GM12878 (cell line): ENCODE data around the gene PRCD. TPM values are rescaled to one million over a fixed set of nuclear protein-coding genes. Genes with fewer than 3 reads are reported as not detected.

Experiments used
- ATAC-seq: fragments of 200-7000 bp; cut with Tn5 transposase; 3 replicates; pipeline ENCODE4 v1.9.1; 2020; ENCODE audit warnings: mild to moderate bottlenecking, moderate library complexity
- BruUV-seq: library from RNA; stranded (reverse); fragments of 400-500 nt; replicated peaks from 2 replicates; lab custom pipeline; 2021; lab: Mats Ljungman, UMichigan
- CTCF ChIA-PET: fragments of 300-600 bp; sonication (Branson Sonifier 250); formaldehyde crosslinking; extraction: SDS; loops from one replicate; lab custom pipeline; 2021; ENCODE audit warnings: inconsistent platforms; lab: Yijun Ruan, JAX
- POLR2A ChIA-PET: fragments of 350-600 bp; formaldehyde crosslinking; extraction: SDS; loops from one replicate; lab custom pipeline; 2021; ENCODE audit warnings: inconsistent platforms; lab: Charles Lee
- RAD21 ChIA-PET: fragments of 300-600 bp; sonication (Branson Sonifier 250); formaldehyde crosslinking; loops from one replicate; lab custom pipeline; 2023; ENCODE audit warnings: antibody characterized with exemption; ENCODE audit not compliant: unreplicated experiment; lab: Charles Lee
- SMC1A ChIA-PET: fragments of 300-600 bp; sonication (Branson Sonifier 250); formaldehyde crosslinking; loops from one replicate; lab custom pipeline; 2023; ENCODE audit not compliant: unreplicated experiment, uncharacterized antibody; lab: Charles Lee
- DNase-seq: peaks from one replicate; pipeline ENCODE4 v3.0.0-alpha.2; 2011; ENCODE audit warnings: low read depth, low spot score
- FAIRE-seq: peaks from 3 replicates; lab custom pipeline; 2011; peaks lifted over from hg19 to GRCh38; lab: Jason Lieb, UNC
- H2AFZ ChIP-seq: 2 replicates; pipeline ENCODE4 v1.6.0; 2011; ENCODE audit warnings: low read depth, low read length, control low read depth; ENCODE audit not compliant: control insufficient read depth
- H3K27ac ChIP-seq: 2 replicates; pipeline ENCODE4 v1.5.1; 2011; ENCODE audit warnings: control low read depth; ENCODE audit not compliant: control insufficient read depth, insufficient read depth
- H3K27me3 ChIP-seq, 2 experiments: replicated peaks in 1 of 2; 2 replicates each; pipeline versions ENCODE4 v1.6.0 to v1.6.1; 2011; ENCODE audit warnings: low read length in 1 of 2; ENCODE audit not compliant: control insufficient read depth in 2 of 2, insufficient read depth in 2 of 2
- H3K36me3 ChIP-seq, 2 experiments: 2 replicates each; pipeline ENCODE4 v1.5.1; 2011; ENCODE audit warnings: low read length in 1 of 2; ENCODE audit not compliant: control insufficient read depth in 2 of 2, insufficient read depth in 2 of 2
- H3K4me1 ChIP-seq: 2 replicates; pipeline ENCODE4 v1.6.1; 2011; ENCODE audit warnings: mild to moderate bottlenecking, low read length, moderate library complexity, mixed read lengths; ENCODE audit not compliant: control insufficient read depth, insufficient read depth
- H3K4me2 ChIP-seq: 2 replicates; pipeline ENCODE4 v1.6.0; 2011; ENCODE audit warnings: control low read depth; ENCODE audit not compliant: control insufficient read depth, insufficient read depth
- H3K4me3 ChIP-seq: fragments of 200-600 bp; sonication (generic); 2 replicates; pipeline ENCODE4 v1.5.1; 2016
- H3K79me2 ChIP-seq: 2 replicates; pipeline ENCODE4 v1.6.0; 2011; ENCODE audit warnings: low read length; ENCODE audit not compliant: control insufficient read depth, insufficient read depth
- H3K9ac ChIP-seq: 2 replicates; pipeline ENCODE4 v1.8.0; 2011; ENCODE audit warnings: low read length, control low read depth, mixed read lengths; ENCODE audit not compliant: control insufficient read depth, insufficient read depth
- H3K9me3 ChIP-seq: replicated peaks from 3 replicates; pipeline ENCODE4 v1.5.1; 2011; ENCODE audit warnings: mild to moderate bottlenecking, low read length; ENCODE audit not compliant: control insufficient read depth, insufficient read depth
- H4K20me1 ChIP-seq: 2 replicates; pipeline ENCODE4 v1.6.0; 2011; ENCODE audit not compliant: control insufficient read depth, insufficient read depth
- ATF7 ChIP-seq: fragments of 450-650 bp; IDR thresholded peaks from 2 replicates; pipeline ENCODE4 v1.6.1; 2016; ENCODE audit warnings: low read depth, mild to moderate bottlenecking
- BCL11A ChIP-seq: IDR thresholded peaks from 2 replicates; pipeline ENCODE4 v1.6.1; 2011; ENCODE audit warnings: low read depth, low read length
- BHLHE40 ChIP-seq, 2 experiments: fragments of 450-650 bp in 1 of 2; IDR thresholded peaks; 2 replicates each; pipeline ENCODE4 v1.6.1; 2011 to 2017; ENCODE audit warnings: low read depth in 2 of 2, borderline replicate concordance in 1 of 2, improper control_type of control experiment in 1 of 2, low read length in 1 of 2, mild to moderate bottlenecking in 1 of 2
- CBFB ChIP-seq: IDR thresholded peaks from 2 replicates; pipeline ENCODE4 v1.6.1; 2016; ENCODE audit warnings: antibody characterized with exemption, low read depth
- MLLT1 ChIP-seq: fragments of 450-650 bp; IDR thresholded peaks from 2 replicates; pipeline ENCODE4 v1.6.1; 2016; ENCODE audit warnings: mild to moderate bottlenecking
- NR2F1 ChIP-seq: fragments of 450-650 bp; conservative IDR thresholded peaks from 2 replicates; pipeline ENCODE4 v1.6.1; 2017; ENCODE audit warnings: mild to moderate bottlenecking
- SIN3A ChIP-seq: IDR thresholded peaks from 2 replicates; pipeline ENCODE4 v1.6.1; 2012; ENCODE audit warnings: low read depth, low read length, improper control_type of control experiment
- SKIL ChIP-seq: fragments of 450-650 bp; IDR thresholded peaks from 2 replicates; pipeline ENCODE4 v1.6.1; 2017; ENCODE audit warnings: mild to moderate bottlenecking, low read depth, inconsistent platforms; ENCODE audit not compliant: poor library complexity, severe bottlenecking
- SMC3 ChIP-seq: IDR thresholded peaks from 2 replicates; pipeline ENCODE4 v1.6.1; 2011; ENCODE audit warnings: low read length, improper control_type of control experiment, borderline replicate concordance
- ZNF24 ChIP-seq: fragments of 450-650 bp; IDR thresholded peaks from 2 replicates; pipeline ENCODE4 v1.6.1; 2017; ENCODE audit warnings: antibody characterized with exemption, mild to moderate bottlenecking
- WGBS: methylation state at CpG from one replicate; pipeline ENCODE4 v1.1.6; 2016; ENCODE audit warnings: low lambda C conversion rate; ENCODE audit not compliant: insufficient replicate concordance, insufficient coverage; ENCODE audit errors: missing lambda C conversion rate; 5-methylcytosine and 5-hydroxymethylcytosine counted together
- in situ Hi-C: fragments of 300-500 bp; cut with MboI; formaldehyde crosslinking; loops from 9 replicates; pipeline ENCODE4 v1.14.3; 2018; ENCODE audit warnings: mixed read lengths
- intact Hi-C: fragments of 100-400 bp; cut with micrococcal nuclease; formaldehyde crosslinking; loops from one replicate; pipeline ENCODE4 v1.14.2; 2022; ENCODE audit not compliant: unreplicated experiment
- polyA plus RNA-seq, 11 experiments: library from polyadenylated mRNA; depleted of rRNA in 4 of 11; unstranded in 6 of 11; stranded (reverse) in 5 of 11; fragments of >200 nt; fragmentation: Nextera tagmentation in 4 of 11; fragmentation: Illumina TruSeq in 1 of 11; extraction: Ambion mirVana in 4 of 11; extraction: Trizol in 1 of 11; gene quantifications; 1 replicate in 1 of 11; 2 replicates in 10 of 11; pipeline versions ENCODE4 v1.2.1 to v1.2.3, GENCODE V29; 2011 to 2016; ENCODE audit warnings: inconsistent platforms in 2 of 11, missing spikeins in 2 of 11, low read depth in 1 of 11
- total RNA-seq, 4 experiments: library from RNA; depleted of rRNA in 3 of 4; stranded (reverse); fragments of >200 nt in 3 of 4; fragmentation: Illumina TruSeq in 1 of 4; extraction: Trizol in 1 of 4; gene quantifications; 2 replicates each; pipeline versions ENCODE4 v1.2.1 to v1.2.3, GENCODE V29; 2013 to 2021

Gene PRCD
- total and polyA plus RNA-seq, 10 of the 15 experiments (the other 5 are each of a cell fraction or from before 2014, with no cell fraction given), result 0.18 to 0.95 (median 0.34) TPM; not detected in 4

GRCh38 chr17:76495663-76496400, 44.0 kb upstream of the PRCD start:
- Histone ChIP-seq H2AFZ (no peak overlapping the region), H3K79me2 (peaks cover 72% of the 10 kb centered on the region), H3K4me2 (no peak overlapping the region), H3K27me3 (no peaks in the 10 kb centered on the region), H3K9me3 (no peaks in the 10 kb centered on the region), H3K27ac (no peak overlapping the region), H4K20me1 (no peaks in the 10 kb centered on the region), H3K4me3 (no peak overlapping the region), H3K36me3 (no peaks in the 10 kb centered on the region; a peak in 3 of 4 replicates), H3K9ac (no peak overlapping the region), H3K4me1 (peaks cover 80% of the 10 kb centered on the region)
- no peak for TF ChIP-seq CBFB
- ChIA-PET RAD21 (interaction anchor here (2.1 kb wide), 1 partner anchor 12 kb away, joined by 5 read pairs; no protein-coding TSS in a partner anchor), SMC1A (interaction anchor here (0.9 to 8.7 kb wide), 2 partner anchors 11 to 17 kb away, joined by 4 to 115 read pairs; no protein-coding TSS in a partner anchor), CTCF (interaction anchor here (0.7 to 2.3 kb wide), 3 partner anchors 12 to 252 kb away, joined by 3 to 8 read pairs (median 3); partner anchors contain the start of gene AANAT), POLR2A (interaction anchor here (4.1 to 9.0 kb wide), 2 partner anchors 13 to 15 kb away, joined by 49 to 101 read pairs; no protein-coding TSS in a partner anchor)
- in situ Hi-C loops, result no loop called here
- no peak for DNase-seq
- BruUV-seq, result no TSS peak
- WGBS, result 80% methylated on average over 16 of the region's 16 CpGs
- intact Hi-C loops, result no loop called here
- ATAC-seq, result no peak
- no peak for FAIRE-seq

DNA sequence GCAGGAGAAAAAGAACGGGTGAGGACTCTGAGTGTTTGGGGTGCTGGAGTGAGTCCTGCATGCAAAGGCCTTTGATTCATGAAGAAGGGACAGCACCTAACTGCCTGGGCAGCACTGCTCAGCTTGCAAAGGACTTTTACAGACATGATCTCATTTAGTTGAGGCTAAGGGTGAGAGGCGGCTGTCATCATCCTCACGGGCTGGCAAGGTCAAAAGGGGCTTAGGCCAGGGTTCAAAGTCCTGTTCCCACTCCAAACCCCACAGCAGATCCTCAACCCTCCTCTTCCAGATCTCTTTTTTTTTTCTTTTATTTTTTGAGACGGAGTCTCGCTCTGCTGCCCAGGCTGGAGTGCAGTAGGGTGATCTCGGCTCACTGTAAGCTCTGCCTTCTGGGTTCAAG, 43.4 kb upstream of the PRCD start:
- ChIA-PET RAD21 (interaction anchor here (2.1 kb wide), 1 partner anchor 11 kb away, joined by 5 read pairs; no protein-coding TSS in a partner anchor), SMC1A (interaction anchor here (0.9 to 8.7 kb wide), 2 partner anchors 12 to 16 kb away, joined by 4 to 115 read pairs; no protein-coding TSS in a partner anchor), CTCF (interaction anchor here (0.7 to 2.3 kb wide), 6 partner anchors 11 to 252 kb away, joined by 3 to 8 read pairs (median 3); partner anchors contain the start of gene AANAT), POLR2A (interaction anchor here (9.0 kb wide), 1 partner anchor 13 kb away, joined by 101 read pairs; no protein-coding TSS in a partner anchor)
- Histone ChIP-seq H3K79me2 (peaks cover 74% of the 10 kb centered on the region), H3K9me3 (no peaks in the 10 kb centered on the region), H3K9ac (no peak overlapping the region), H3K4me2 (peak overlapping the region; percentile 88; the same call in 1 of the 2 replicates), H4K20me1 (no peaks in the 10 kb centered on the region), H3K4me1 (peaks cover 76% of the 10 kb centered on the region), H2AFZ (no peak overlapping the region), H3K27ac (no peak overlapping the region), H3K27me3 (no peaks in the 10 kb centered on the region), H3K4me3 (no peak overlapping the region), H3K36me3 (no peaks in the 10 kb centered on the region; a peak in 3 of 4 replicates)
- TF ChIP-seq MLLT1 (peak; percentile 28; the same call in 1 of the 2 replicates), SKIL (peak; percentile 39), ATF7 (peak; percentile 60), BCL11A (no peak), SMC3 (no peak), BHLHE40 (IDR thresholded peaks at IDR 0.05; ENCODE audit: borderline replicate concordance in 1 of 2, low read depth in 2 of 2, low read length in 1 of 2) (peak in 1 of 2 experiments; percentile 54; a peak in 1 of 4 replicates), SIN3A (no peak), NR2F1 (peak; percentile 70), ZNF24 (no peak)
- no peak for ATAC-seq
- no peak for FAIRE-seq
- WGBS, result 44% methylated on average over 6 of the region's 6 CpGs
- no TSS peak for BruUV-seq
- DNase-seq, result no peak
- intact Hi-C loops, result no loop called here
- in situ Hi-C loops, result no loop called here
